PFSK-1 (cell line): ENCODE data around the gene ADARB1.

Source experiments
- POLR2AphosphoS5 ChIP-seq: IDR thresholded peaks from 2 replicates; pipeline ENCODE4 v1.6.1; 2012; ENCODE audit warnings: low read depth, mild to moderate bottlenecking, control low read depth, low read length, moderate library complexity
- SIN3A ChIP-seq: IDR thresholded peaks from 2 replicates; pipeline ENCODE4 v1.6.1; 2012; ENCODE audit warnings: mild to moderate bottlenecking, low read length, moderate library complexity, borderline replicate concordance; ENCODE audit not compliant: insufficient read depth

DNA sequence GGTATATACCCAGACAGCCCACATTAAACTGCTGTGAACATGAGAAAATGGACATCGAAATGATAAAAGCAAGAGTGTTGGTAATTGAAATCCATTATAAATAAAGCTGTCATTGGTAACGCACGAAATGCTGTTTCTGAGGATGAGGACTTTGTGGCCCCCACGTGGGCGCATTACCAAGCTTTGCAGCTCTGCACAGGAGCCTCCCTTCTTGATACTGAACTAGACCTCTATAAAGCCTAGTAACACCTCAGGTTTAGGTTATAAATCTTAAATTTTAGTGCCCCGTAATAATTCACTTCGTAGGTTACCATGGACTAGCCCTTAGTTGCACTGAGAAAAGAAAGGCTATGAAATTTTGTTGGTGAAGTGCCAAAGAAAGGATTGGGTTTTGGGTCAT, 45.4 kb downstream of the ADARB1 start:
- no peak for TF ChIP-seq POLR2AphosphoS5
- no peak for TF ChIP-seq SIN3A
